DMS79 (cell line): ENCODE results near the gene C18orf63.
"Not testable (repeated sequence)": the region's sequence is repeated elsewhere in the genome, so short reads cannot be mapped to it uniquely, and the experiment has no call there.

Experiments
- DNase-seq: peaks from one replicate; lab custom pipeline; 2025; lab: John Stamatoyannopoulos, UW

Gene C18orf63

GRCh38 chr18:74326791-74327190, 11.2 kb downstream of the C18orf63 start:
- DNase-seq, result not testable (repeated sequence)

- DNase-seq, result no peak
Observed at GRCh38 chr18:74328206-74328605, 12.6 kb downstream of the C18orf63 start.

GRCh38 chr18:74329688-74330205, 14.1 kb downstream of the C18orf63 start:
- DNase-seq, result no peak

- DNase-seq, result no peak
Observed at GRCh38 chr18:74331404-74331803, 15.8 kb downstream of the C18orf63 start.

GRCh38 chr18:74333091-74333490, 17.5 kb downstream of the C18orf63 start:
- DNase-seq, result no peak

- DNase-seq, result no peak
Observed at GRCh38 chr18:74334242-74334893, 18.7 kb downstream of the C18orf63 start.

GRCh38 chr18:74336656-74337055, 21.0 kb downstream of the C18orf63 start:
- no peak for DNase-seq

- DNase-seq, result no peak
Observed at GRCh38 chr18:74337155-74337911, 21.7 kb downstream of the C18orf63 start.

- no peak for DNase-seq
Observed at GRCh38 chr18:74337912-74338309, 22.3 kb downstream of the C18orf63 start.

GRCh38 chr18:74342416-74343043, 26.9 kb downstream of the C18orf63 start:
- DNase-seq, result no peak

GRCh38 chr18:74346206-74346605, 30.6 kb downstream of the C18orf63 start:
- no peak for DNase-seq

GRCh38 chr18:74348581-74348980, 32.9 kb downstream of the C18orf63 start:
- DNase-seq, result no peak

GRCh38 chr18:74351354-74351753, 35.7 kb downstream of the C18orf63 start:
- no peak for DNase-seq

- DNase-seq, result no peak
Observed at GRCh38 chr18:74353169-74353775, 37.6 kb downstream of the C18orf63 start.

- DNase-seq, result no peak
Observed at GRCh38 chr18:74356959-74357358, 41.3 kb downstream of the C18orf63 start.

GRCh38 chr18:74360852-74361655, 45.4 kb downstream of the C18orf63 start:
- DNase-seq, result no peak

- no peak for DNase-seq
Observed at GRCh38 chr18:74367905-74368304, 52.3 kb downstream of the C18orf63 start.

- no peak for DNase-seq
Observed at GRCh38 chr18:74368901-74369705, 53.5 kb downstream of the C18orf63 start.

GRCh38 chr18:74370115-74370514, 54.5 kb downstream of the C18orf63 start:
- DNase-seq, result no peak

GRCh38 chr18:74373428-74373827, 57.8 kb downstream of the C18orf63 start:
- no peak for DNase-seq

GRCh38 chr18:74375999-74376398, 60.4 kb downstream of the C18orf63 start:
- DNase-seq, result no peak
